Neural progenitor cell (in vitro differentiated cells): ENCODE results near the gene SERINC5.

Source experiments
- CTCF ChIP-seq: fragments of 200-600 bp; sonication (generic); IDR thresholded peaks from 2 replicates; pipeline ENCODE4 v1.5.1; 2017; ENCODE audit warnings: antibody characterized with exemption, mild to moderate bottlenecking
- EZH2 ChIP-seq: fragments of 200-600 bp; sonication (generic); IDR thresholded peaks from 2 replicates; pipeline ENCODE4 v1.6.1; 2017; ENCODE audit warnings: antibody characterized with exemption, mild to moderate bottlenecking, moderate library complexity
- EZH2phosphoT487 ChIP-seq: fragments of 200-600 bp; sonication (generic); IDR thresholded peaks from 2 replicates; pipeline ENCODE4 v1.6.1; 2017; ENCODE audit warnings: antibody characterized with exemption

DNA sequence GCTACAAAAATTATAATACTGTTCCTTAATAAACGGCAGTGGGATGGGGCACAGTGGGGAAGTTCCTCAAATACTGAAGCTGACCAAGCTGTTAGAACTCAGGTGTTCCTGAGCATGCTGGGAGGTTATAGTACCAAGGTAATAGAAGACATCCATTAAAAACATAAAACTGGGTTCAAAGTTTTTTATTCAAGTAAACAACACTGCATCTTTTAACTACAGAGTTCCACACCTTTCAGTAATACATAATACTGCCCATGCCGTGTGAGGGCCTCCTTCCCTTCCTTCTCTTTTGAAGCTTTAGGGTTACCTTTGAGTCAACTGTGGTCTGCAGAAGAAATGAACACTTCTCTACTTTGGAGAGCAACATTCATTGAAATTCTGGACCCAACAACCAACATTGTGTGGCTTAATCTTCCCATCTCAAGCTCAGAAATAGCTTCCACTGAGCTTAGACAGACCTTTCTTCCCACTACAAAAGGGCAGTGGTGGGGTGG, 43.6 kb downstream of the SERINC5 start:
- TF ChIP-seq CTCF (no peak), EZH2phosphoT487 (no peak), EZH2 (no peak)
